Measurements from ENCODE around the gene SRSF10. TPM values are rescaled to one million over a fixed set of nuclear protein-coding genes. Genes with fewer than 3 reads are reported as not detected.

The SRSF10 gene
- polyA plus RNA-seq, 3 donors, result 27.4 to 61.7 (median 56.8) TPM

- H3K27ac ChIP-seq (ENCODE audit: low read depth, low read length), result no peak overlapping the region
Measured at GRCh38 chr1:23923592-23924499, 56.3 kb downstream of the SRSF10 start.

GRCh38 chr1:23922321-23922943 is 57.7 kb downstream of the SRSF10 start:
- 81 to 87% (median 85%) methylated on average over 8 of the region's 8 CpGs for WGBS, 3 donors
- H3K27ac ChIP-seq (ENCODE audit: low read depth, low read length), result no peak overlapping the region

More at GRCh38 chr1:23923592-23924499, 56.3 kb downstream of the SRSF10 start:
- WGBS, 3 donors, result 32 to 42% (median 37%) methylated on average over 8 of the region's 8 CpGs

- WGBS, 3 donors, result 31 to 49% (median 42%) methylated on average over 12 of the region's 12 CpGs
- H3K27ac ChIP-seq (ENCODE audit: low read depth, low read length), result no peak overlapping the region
Measured at GRCh38 chr1:23916209-23917131, 63.7 kb downstream of the SRSF10 start.

GRCh38 chr1:23915466-23915865 is 64.7 kb downstream of the SRSF10 start:
- no peak overlapping the region for H3K27ac ChIP-seq (ENCODE audit: low read depth, low read length)
- WGBS, 3 donors, result 96 to 99% (median 97%) methylated on average over 5 of the region's 5 CpGs

GRCh38 chr1:23914921-23915320 is 65.2 kb downstream of the SRSF10 start:
- WGBS, 3 donors, result 97 to 98% (median 98%) methylated on average over 4 of the region's 4 CpGs
- H3K27ac ChIP-seq (ENCODE audit: low read depth, low read length), result no peak overlapping the region

Other genes with a start within 250 kb of the SRSF10 start
- gene ELOA, start 236.9 kb downstream of the SRSF10 start, polyA plus RNA-seq, result 10 to 100 TPM; 15.7 to 31.1 (median 24.2) TPM
- 10 to 100 TPM; 23.6 to 41.9 (median 38.8) TPM for gene PITHD1, start 201.9 kb downstream of the SRSF10 start, polyA plus RNA-seq
- gene LYPLA2, start 189.2 kb downstream of the SRSF10 start, polyA plus RNA-seq, result 10 to 100 TPM; 29.9 to 46.0 (median 41.2) TPM
- gene GALE, start 179.6 kb downstream of the SRSF10 start, polyA plus RNA-seq, result 10 to 100 TPM; 12.8 to 36.2 (median 15.4) TPM
- gene HMGCL, start 154.9 kb downstream of the SRSF10 start, polyA plus RNA-seq, result 10 to 100 TPM; 27.3 to 40.5 (median 38.9) TPM
- gene FUCA1, start 112.0 kb downstream of the SRSF10 start, polyA plus RNA-seq, result 10 to 100 TPM; 13.8 to 17.1 (median 14.5) TPM
- under 1 TPM; 0.03 to 0.11 (median 0.06) TPM for gene CNR2, start 67.0 kb downstream of the SRSF10 start, polyA plus RNA-seq
- 100 to 1,000 TPM in 1 of 3 donors, 10 to 100 TPM in 2; 27.6 to 113 (median 85.2) TPM for gene PNRC2, start 20.5 kb downstream of the SRSF10 start, polyA plus RNA-seq
- under 1 TPM; 0.33 to 0.76 (median 0.34) TPM for gene MYOM3, start 131.8 kb upstream of the SRSF10 start, polyA plus RNA-seq
- gene IL22RA1, start 162.8 kb upstream of the SRSF10 start, polyA plus RNA-seq, result 100 to 1,000 TPM in 1 of 3 donors, under 1 TPM in 2; 0.25 to 200 (median 0.34) TPM
- 1 to 10 TPM in 1 of 3 donors, under 1 TPM in 1, not detected in 1; 0.10 to 2.3 TPM for gene IFNLR1, start 207.0 kb upstream of the SRSF10 start, polyA plus RNA-seq